Ascending aorta (tissue), 2 donors: ENCODE measurements around the gene ANKRD65. TPM values are rescaled to one million over a fixed set of nuclear protein-coding genes. Genes with fewer than 3 reads are reported as not detected.

Experiments used
- DNase-seq, 2 donors: peaks; one replicate each; pipeline ENCODE4 v3.0.0-alpha.2; 2019; ENCODE audit warnings: low spot score in 2 of 2
- H3K27ac ChIP-seq, 2 donors: fragments of 200-600 bp; sonication (generic); one replicate each; pipeline ENCODE4 v1.5.1; 2016 to 2017; ENCODE audit warnings: mild to moderate bottlenecking in 1 of 2
- H3K27me3 ChIP-seq: fragments of 200-600 bp; sonication (generic); one replicate; pipeline ENCODE4 v1.5.1; 2017
- H3K36me3 ChIP-seq, 2 donors: fragments of 200-600 bp; sonication (generic); one replicate each; pipeline ENCODE4 v1.5.1; 2016
- H3K4me1 ChIP-seq, 2 donors: fragments of 200-600 bp; sonication (generic); one replicate each; pipeline ENCODE4 v1.5.1; 2016 to 2017; ENCODE audit warnings: mild to moderate bottlenecking in 1 of 2
- H3K4me3 ChIP-seq, 2 donors: fragments of 200-600 bp; sonication (generic); one replicate each; pipeline ENCODE4 v1.5.1; 2016 to 2017; ENCODE audit warnings: mild to moderate bottlenecking in 1 of 2
- H3K9me3 ChIP-seq, 2 donors: fragments of 200-600 bp; sonication (generic); one replicate each; pipeline ENCODE4 v1.5.1; 2016
- intact Hi-C: fragments of 100-400 bp; cut with DNase I; formaldehyde crosslinking; loops from one replicate; pipeline ENCODE4 v1.15.1; 2023
- total RNA-seq: library from RNA; depleted of rRNA; stranded (reverse); fragments of >200 nt; gene quantifications from one replicate; pipeline ENCODE4 v1.1.0, GENCODE V29; 2016
- TF ChIP-seq, protein P1 (sequence below), 3 experiments: fragments of 200-600 bp in 2 of 3; fragments of 450-650 bp in 1 of 3; sonication (generic) in 2 of 3; IDR thresholded peaks; one replicate each; pipeline ENCODE4 v1.5.1; 2016 to 2019; ENCODE audit warnings: antibody characterized with exemption in 3 of 3, mild to moderate bottlenecking in 1 of 3, moderate library complexity in 1 of 3

ANKRD65 gene
- total RNA-seq, 1 donor from 2014 or later = 12.5 TPM

GRCh38 chr1:1376551-1377226, 44.4 kb downstream of the ANKRD65 start:
- TF ChIP-seq, protein P1, sequence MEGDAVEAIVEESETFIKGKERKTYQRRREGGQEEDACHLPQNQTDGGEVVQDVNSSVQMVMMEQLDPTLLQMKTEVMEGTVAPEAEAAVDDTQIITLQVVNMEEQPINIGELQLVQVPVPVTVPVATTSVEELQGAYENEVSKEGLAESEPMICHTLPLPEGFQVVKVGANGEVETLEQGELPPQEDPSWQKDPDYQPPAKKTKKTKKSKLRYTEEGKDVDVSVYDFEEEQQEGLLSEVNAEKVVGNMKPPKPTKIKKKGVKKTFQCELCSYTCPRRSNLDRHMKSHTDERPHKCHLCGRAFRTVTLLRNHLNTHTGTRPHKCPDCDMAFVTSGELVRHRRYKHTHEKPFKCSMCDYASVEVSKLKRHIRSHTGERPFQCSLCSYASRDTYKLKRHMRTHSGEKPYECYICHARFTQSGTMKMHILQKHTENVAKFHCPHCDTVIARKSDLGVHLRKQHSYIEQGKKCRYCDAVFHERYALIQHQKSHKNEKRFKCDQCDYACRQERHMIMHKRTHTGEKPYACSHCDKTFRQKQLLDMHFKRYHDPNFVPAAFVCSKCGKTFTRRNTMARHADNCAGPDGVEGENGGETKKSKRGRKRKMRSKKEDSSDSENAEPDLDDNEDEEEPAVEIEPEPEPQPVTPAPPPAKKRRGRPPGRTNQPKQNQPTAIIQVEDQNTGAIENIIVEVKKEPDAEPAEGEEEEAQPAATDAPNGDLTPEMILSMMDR (IDR thresholded peaks at IDR 0.05) = no peak
- H3K36me3 ChIP-seq = peaks cover 10 to 12% of the 10 kb centered on the region in 2 donors
- no peak for DNase-seq
- peak overlapping the region; percentile 97 to 98 for H3K27ac ChIP-seq
- H3K9me3 ChIP-seq = no peaks in the 10 kb centered on the region
- no peak overlapping the region for H3K4me3 ChIP-seq
- H3K27me3 ChIP-seq = no peaks in the 10 kb centered on the region
- H3K4me1 ChIP-seq = peaks cover 22 to 23% of the 10 kb centered on the region in 2 donors
- intact Hi-C loops = no loop called here

DNA sequence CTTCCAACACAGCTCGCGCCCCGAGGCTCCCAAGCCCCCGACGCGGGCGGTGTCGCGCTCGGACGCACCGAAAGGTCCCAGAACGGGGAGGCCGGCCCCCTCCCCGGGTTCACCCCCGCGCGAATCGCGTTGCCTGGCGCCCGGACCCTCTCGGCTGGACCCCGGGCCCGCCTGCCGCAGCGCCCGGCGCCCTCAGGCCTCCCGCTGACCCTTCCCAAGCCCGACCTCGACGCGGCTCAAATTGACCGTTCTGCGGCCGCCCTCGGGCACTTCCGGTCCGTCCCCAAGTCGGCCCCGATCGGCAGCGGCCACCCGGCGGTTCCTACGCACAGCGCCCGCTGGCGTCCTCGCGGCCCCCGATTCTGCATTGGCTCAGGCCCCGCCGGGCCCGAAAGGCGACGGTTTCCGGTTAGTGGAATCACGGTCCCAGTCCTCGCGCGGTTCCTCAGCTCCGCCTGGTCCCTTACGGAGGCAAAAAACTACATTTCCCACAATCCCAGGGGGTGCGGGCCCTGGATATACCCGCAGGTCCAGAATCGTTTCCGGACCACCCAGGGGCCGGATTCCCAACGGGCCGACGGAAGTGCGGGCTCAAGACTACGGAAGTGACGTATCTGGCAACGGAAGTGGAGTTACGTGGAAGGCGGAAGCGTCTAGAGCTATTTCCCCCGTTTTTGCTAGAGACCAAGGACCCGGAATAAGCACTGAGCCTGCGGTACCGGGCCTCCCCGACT, 46.0 kb downstream of the ANKRD65 start, which contains the start of gene AURKAIP1:
TSS of gene AURKAIP1 (minus strand) at position 279 of the 734 bp plus-strand sequence. CDS start 451 bp downstream, outside the sequence.
- Histone ChIP-seq H3K9me3 (no peaks in the 10 kb centered on the region), H3K4me1 (peaks cover 23 to 26% of the 10 kb centered on the region in 2 donors), H3K4me3 (peak within 1 kb of the TSS; percentile 93 to 100), H3K27me3 (no peaks in the 10 kb centered on the region), H3K27ac (peak within 1 kb of the TSS; percentile 97 to 98), H3K36me3 (peaks cover 7 to 9% of the 10 kb centered on the region in 2 donors)
- intact Hi-C loops = loop anchor here (1.0 to 2.0 kb wide), 7 partner anchors 16 to 143 kb away; partner anchors contain the start of genes B3GALT6, CCNL2, DVL1 and MRPL20
- TF ChIP-seq, protein P1 (IDR thresholded peaks at IDR 0.05) = peak in 2 of 3 experiments; percentile 10 to 32
- DNase-seq = peak; percentile 96 to 99

- TF ChIP-seq, protein P1 (IDR thresholded peaks at IDR 0.05) = no peak
- Histone ChIP-seq H3K9me3 (no peaks in the 10 kb centered on the region), H3K36me3 (peaks cover 7 to 9% of the 10 kb centered on the region in 2 donors), H3K4me3 (peak overlapping the region; percentile 93 to 100), H3K4me1 (peaks cover 23 to 26% of the 10 kb centered on the region in 2 donors), H3K27ac (peak overlapping the region; percentile 97 to 98), H3K27me3 (no peaks in the 10 kb centered on the region)
- DNase-seq = peak in 1 of 2 donors; percentile 72
- intact Hi-C loops = loop anchor here (2.0 kb wide), 2 partner anchors 16 to 66 kb away; partner anchors contain the start of genes MXRA8 and PUSL1
Measured at GRCh38 chr1:1374589-1374928, 46.5 kb downstream of the ANKRD65 start.

GRCh38 chr1:1373815-1374588, 47.1 kb downstream of the ANKRD65 start:
- DNase-seq = peak in 1 of 2 donors; percentile 64
- H3K4me1 ChIP-seq = peaks cover 23 to 26% of the 10 kb centered on the region in 2 donors
- TF ChIP-seq, protein P1 (IDR thresholded peaks at IDR 0.05) = no peak
- no peaks in the 10 kb centered on the region for H3K9me3 ChIP-seq
- intact Hi-C loops = loop anchor here (2.0 kb wide), 2 partner anchors 15 to 65 kb away; partner anchors contain the start of genes MXRA8 and PUSL1
- H3K27me3 ChIP-seq = no peaks in the 10 kb centered on the region
- peak overlapping the region; percentile 93 to 100 for H3K4me3 ChIP-seq
- peak overlapping the region; percentile 97 to 98 for H3K27ac ChIP-seq
- H3K36me3 ChIP-seq = peaks cover 7 to 9% of the 10 kb centered on the region in 2 donors
